HL-60 (cell line): ENCODE data around the gene ANO10.
"Not testable (repeated sequence)": the region's sequence is repeated elsewhere in the genome, so short reads cannot be mapped to it uniquely, and the experiment has no call there.

Experiments used
- DNase-seq, 2 experiments: peaks; one replicate each; pipeline ENCODE4 v3.0.0-alpha.2; 2010 to 2020; ENCODE audit warnings: low read depth in 1 of 2, low spot score in 1 of 2
- H3K27ac ChIP-seq: fragments of 250-450 bp; sonication (Bioruptor Pico); replicated peaks from 2 replicates; pipeline ENCODE4 v1.5.1; 2020; ENCODE audit warnings: mild to moderate bottlenecking, moderate library complexity
- H3K27me3 ChIP-seq: fragments of 250-450 bp; sonication (Bioruptor Pico); 2 replicates; pipeline ENCODE4 v1.5.1; 2021; ENCODE audit warnings: mild to moderate bottlenecking, moderate library complexity; ENCODE audit not compliant: insufficient read depth, poor library complexity, severe bottlenecking
- H3K4me3 ChIP-seq: replicated peaks from 2 replicates; pipeline ENCODE4 v1.5.1; 2011; ENCODE audit warnings: mild to moderate bottlenecking, control low read depth, low read length; ENCODE audit not compliant: insufficient read depth
- GABPA ChIP-seq: IDR thresholded peaks from 2 replicates; pipeline ENCODE4 v1.6.1; 2012; ENCODE audit warnings: low read depth
- POLR2AphosphoS5 ChIP-seq: IDR thresholded peaks from 2 replicates; pipeline ENCODE4 v1.6.1; 2012; ENCODE audit warnings: low read depth
- SPI1 ChIP-seq: IDR thresholded peaks from 2 replicates; pipeline ENCODE4 v1.6.1; 2012; ENCODE audit warnings: low read depth, mild to moderate bottlenecking, borderline replicate concordance
- TF ChIP-seq, protein P1 (sequence below): IDR thresholded peaks from one replicate; pipeline ENCODE4 v1.5.1; 2011; ENCODE audit warnings: low read length, control low read depth, inconsistent platforms; ENCODE audit not compliant: insufficient read depth
- TF ChIP-seq, protein P2 (sequence below): IDR thresholded peaks from 2 replicates; pipeline ENCODE4 v1.6.1; 2012; ENCODE audit warnings: low read depth; ENCODE audit not compliant: insufficient replicate concordance

Gene ANO10

DNA sequence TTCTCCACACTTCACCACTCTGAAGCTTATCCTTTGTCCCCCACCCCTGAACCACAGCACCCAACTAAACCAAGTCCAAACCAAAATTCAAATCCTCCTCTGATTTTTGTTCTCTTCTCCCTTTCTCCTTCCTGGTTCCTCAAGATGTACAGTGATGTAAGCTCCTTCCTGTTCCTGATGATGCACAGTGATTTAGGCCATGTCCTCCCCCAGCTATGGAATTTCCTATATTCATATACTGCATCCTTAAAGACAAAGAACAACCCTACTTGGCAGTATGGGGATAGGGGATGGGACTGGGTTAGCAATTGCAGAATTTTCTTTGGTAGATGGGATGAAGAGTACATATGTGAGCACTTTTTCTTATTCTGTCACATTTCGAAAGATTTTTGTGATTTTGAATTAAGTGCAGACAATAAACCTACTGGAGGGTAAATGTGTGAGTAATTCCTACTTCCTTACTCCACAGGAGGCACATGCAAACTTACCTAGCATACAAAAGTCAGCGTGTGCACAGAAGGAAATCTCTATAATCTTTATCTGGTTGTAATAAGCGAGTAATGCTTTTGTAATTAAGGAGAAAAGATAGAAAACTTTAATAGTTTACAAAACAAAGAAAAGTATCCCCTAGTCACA is 125.0 kb downstream of the ANO10 start:
- TF ChIP-seq SPI1: no peak
- TF ChIP-seq, protein P1, sequence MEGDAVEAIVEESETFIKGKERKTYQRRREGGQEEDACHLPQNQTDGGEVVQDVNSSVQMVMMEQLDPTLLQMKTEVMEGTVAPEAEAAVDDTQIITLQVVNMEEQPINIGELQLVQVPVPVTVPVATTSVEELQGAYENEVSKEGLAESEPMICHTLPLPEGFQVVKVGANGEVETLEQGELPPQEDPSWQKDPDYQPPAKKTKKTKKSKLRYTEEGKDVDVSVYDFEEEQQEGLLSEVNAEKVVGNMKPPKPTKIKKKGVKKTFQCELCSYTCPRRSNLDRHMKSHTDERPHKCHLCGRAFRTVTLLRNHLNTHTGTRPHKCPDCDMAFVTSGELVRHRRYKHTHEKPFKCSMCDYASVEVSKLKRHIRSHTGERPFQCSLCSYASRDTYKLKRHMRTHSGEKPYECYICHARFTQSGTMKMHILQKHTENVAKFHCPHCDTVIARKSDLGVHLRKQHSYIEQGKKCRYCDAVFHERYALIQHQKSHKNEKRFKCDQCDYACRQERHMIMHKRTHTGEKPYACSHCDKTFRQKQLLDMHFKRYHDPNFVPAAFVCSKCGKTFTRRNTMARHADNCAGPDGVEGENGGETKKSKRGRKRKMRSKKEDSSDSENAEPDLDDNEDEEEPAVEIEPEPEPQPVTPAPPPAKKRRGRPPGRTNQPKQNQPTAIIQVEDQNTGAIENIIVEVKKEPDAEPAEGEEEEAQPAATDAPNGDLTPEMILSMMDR: no peak
- no peak for DNase-seq

DNA sequence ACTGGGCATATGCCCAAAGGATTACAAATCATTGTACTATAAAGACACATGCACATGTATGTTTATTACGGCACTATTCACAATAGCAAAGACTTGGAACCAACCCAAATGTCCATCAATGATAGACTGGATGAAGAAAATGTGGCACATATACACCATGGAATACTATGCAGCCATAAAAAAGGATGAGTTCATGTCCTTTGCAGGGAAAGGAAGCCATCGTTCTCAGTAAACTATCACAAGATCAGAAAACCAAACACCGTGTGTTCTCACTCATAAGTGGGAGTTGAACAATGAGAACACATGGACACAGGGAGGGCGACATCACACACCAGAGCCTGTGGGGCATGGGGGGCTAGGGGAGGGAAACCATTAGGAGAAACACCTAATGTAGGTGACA is 128.9 kb downstream of the ANO10 start:
- not testable (repeated sequence) for DNase-seq, H3K4me3 ChIP-seq, H3K27ac ChIP-seq, H3K27me3 ChIP-seq

More for the DNA sequence above, 125.0 kb downstream of the ANO10 start:
- Histone ChIP-seq H3K4me3 (no peak overlapping the region), H3K27me3 (no peaks in the 10 kb centered on the region), H3K27ac (no peak overlapping the region)

DNA sequence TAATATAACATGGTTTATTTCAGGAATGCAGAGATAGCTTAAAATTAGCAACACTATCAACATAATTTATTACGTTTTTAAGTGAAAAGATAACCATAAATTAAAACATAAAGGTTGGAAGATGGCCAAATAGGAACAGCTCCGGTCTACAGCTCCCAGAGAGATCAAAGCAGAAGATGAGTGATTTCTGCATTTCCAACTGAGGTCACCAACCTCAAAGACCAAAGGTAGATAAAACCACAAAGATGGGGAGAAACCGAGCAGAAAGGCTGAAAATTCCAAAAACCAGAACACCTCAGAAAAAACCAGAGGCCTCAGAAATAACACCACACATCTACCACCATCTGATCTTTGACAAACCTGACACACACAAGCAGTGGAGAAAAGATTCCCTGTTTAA is 130.0 kb downstream of the ANO10 start:
- not testable (repeated sequence) for DNase-seq, H3K4me3 ChIP-seq, H3K27ac ChIP-seq, H3K27me3 ChIP-seq

DNA sequence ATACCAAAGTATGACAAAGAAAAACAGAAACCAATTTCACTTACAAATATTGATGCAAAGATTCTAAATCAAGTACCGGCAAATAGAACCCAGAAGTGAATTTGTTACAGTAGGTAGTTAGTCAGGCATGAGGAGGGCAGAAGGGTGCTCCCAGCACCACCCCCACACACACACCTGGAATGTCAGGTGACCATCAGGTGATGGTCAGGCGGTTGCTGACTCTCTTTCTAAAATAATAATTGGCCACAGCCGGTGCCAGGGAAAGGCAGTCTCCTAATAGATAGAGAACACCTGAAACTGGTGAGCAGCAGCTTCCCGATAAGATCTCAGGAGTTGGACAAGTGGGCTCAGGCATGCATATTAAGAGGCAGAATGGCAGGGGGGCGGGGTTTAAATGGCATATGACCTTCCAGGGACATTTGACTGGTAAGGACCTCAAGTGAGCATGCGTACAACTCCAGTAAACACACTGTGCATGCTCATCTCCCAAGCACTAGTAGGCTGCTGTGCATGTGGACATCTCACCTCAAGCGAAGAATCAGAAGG is 131.1 kb downstream of the ANO10 start:
- DNase-seq: no peak
- TF ChIP-seq SPI1 (no peak), GABPA (no peak), POLR2AphosphoS5 (no peak)
- TF ChIP-seq, protein P2, sequence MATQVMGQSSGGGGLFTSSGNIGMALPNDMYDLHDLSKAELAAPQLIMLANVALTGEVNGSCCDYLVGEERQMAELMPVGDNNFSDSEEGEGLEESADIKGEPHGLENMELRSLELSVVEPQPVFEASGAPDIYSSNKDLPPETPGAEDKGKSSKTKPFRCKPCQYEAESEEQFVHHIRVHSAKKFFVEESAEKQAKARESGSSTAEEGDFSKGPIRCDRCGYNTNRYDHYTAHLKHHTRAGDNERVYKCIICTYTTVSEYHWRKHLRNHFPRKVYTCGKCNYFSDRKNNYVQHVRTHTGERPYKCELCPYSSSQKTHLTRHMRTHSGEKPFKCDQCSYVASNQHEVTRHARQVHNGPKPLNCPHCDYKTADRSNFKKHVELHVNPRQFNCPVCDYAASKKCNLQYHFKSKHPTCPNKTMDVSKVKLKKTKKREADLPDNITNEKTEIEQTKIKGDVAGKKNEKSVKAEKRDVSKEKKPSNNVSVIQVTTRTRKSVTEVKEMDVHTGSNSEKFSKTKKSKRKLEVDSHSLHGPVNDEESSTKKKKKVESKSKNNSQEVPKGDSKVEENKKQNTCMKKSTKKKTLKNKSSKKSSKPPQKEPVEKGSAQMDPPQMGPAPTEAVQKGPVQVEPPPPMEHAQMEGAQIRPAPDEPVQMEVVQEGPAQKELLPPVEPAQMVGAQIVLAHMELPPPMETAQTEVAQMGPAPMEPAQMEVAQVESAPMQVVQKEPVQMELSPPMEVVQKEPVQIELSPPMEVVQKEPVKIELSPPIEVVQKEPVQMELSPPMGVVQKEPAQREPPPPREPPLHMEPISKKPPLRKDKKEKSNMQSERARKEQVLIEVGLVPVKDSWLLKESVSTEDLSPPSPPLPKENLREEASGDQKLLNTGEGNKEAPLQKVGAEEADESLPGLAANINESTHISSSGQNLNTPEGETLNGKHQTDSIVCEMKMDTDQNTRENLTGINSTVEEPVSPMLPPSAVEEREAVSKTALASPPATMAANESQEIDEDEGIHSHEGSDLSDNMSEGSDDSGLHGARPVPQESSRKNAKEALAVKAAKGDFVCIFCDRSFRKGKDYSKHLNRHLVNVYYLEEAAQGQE: no peak
- TF ChIP-seq, protein P1: no peak
- Histone ChIP-seq H3K4me3 (no peak overlapping the region), H3K27me3 (no peaks in the 10 kb centered on the region), H3K27ac (no peak overlapping the region)

DNA sequence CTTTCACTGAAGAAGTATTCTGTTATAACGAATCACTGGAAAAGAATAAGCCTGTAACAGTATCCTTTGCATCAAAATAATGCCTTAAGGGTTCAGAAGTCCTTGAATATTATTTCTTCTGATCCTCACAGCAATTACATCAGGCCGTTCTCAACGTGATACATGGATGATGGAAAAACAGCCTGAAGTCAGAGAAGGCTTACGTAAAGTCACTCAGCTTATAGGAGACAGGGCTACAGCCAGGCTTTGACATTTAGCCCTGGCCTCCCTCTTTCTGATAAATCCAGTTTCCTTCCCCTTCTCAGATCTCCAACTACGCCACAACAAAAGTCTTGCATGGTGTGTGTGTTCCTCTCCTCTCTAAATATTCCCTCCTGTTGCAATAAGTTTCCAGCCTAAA is 131.9 kb downstream of the ANO10 start:
- H3K4me3 ChIP-seq: no peak overlapping the region
- TF ChIP-seq, protein P1: no peak
- H3K27me3 ChIP-seq: no peaks in the 10 kb centered on the region
- DNase-seq: no peak
- no peak overlapping the region for H3K27ac ChIP-seq

DNA sequence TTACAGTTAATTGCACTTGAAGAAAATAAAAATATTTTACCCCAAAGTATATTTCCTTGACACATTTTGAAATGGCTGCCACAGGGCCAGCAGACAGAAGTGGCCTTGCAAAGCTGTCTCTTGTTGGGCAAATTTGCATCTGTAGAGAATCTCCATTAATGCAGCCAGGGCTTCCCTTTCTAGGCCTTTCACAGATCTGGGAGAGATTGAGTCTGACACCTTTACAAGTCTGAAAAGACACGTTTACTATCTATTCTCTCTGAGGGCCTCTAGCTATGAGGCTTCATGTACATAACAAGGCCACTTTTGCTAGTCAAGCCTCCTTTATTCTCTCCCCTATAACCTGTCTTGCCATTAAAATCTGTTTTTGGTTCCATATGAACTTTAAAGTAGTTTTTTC is 135.9 kb downstream of the ANO10 start:
- no peak overlapping the region for H3K27ac ChIP-seq
- no peaks in the 10 kb centered on the region for H3K27me3 ChIP-seq
- no peak for DNase-seq
- no peak overlapping the region for H3K4me3 ChIP-seq
- TF ChIP-seq POLR2AphosphoS5 (no peak), SPI1 (no peak)
- TF ChIP-seq, protein P1: no peak
- TF ChIP-seq, protein P2: no peak
